Measurements from ENCODE around the gene CPLX1.

DNA sequence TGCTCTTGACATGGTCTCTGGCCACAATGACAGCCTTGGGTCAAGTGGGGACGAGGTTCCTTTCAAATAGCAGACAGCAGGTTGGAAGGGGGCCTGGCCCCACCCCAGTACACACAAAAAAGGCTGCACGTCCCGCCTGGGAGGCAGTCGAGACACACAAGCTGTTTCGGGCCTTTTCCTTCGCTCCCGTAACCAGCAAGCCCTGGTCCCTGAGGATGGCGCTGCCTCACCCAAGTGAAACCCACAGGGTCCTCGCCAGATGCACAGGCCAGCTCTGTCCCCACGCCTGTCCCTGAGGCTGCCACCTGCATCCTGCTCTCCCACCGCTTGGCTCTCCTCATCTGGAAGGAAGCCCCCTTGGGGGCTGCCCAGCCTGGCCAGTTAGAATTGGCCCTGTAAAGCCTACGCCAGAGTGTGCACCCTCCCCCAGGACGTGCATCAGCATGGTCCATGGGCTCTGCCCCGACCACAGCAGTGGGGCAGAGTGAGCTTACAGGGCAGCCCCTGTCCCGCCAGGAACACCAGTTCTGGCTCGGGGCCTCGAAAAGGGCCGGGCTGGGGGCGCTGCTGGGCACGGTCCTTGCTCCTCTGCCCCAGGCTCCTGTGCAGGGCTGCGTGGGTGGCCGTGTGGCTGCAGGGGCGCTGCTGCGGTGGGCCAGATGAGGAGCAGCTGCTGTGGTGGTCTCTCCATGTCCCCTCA lies 2.0 kb downstream of the CPLX1 start:
- TF ChIP-seq CTCF (conservative IDR thresholded peaks at IDR 0.05; ENCODE audit: low read length), result no peak
- TF ChIP-seq EZH2phosphoT487 (IDR thresholded peaks at IDR 0.05; ENCODE audit: borderline replicate concordance), result no peak
